Islet precursor cell (in vitro differentiated cells): ENCODE measurements around the gene SELPLG.

Source experiments
- DNase-seq: peaks from one replicate; pipeline ENCODE4 v3.0.0-alpha.2; 2018

Gene SELPLG

DNA sequence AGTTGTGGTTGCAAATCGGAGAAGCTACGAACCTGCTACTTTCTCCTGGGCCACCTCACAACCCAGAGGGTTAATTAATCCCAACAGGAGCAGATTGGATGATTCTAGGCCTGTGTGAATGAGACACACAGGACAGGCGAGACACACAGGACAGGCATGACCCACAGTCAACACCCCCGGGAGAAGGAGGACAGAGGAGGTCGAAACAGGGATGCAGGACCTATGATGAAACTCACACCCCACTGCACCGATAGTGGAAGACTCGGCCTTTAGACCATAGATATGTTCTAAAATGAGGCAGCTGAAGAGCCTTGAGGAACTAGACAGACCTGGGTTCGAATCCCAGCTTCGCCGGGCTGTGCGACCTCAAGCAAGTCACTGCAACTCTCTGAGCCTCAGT lies 47.4 kb downstream of the SELPLG start:
- DNase-seq, result no peak

DNA sequence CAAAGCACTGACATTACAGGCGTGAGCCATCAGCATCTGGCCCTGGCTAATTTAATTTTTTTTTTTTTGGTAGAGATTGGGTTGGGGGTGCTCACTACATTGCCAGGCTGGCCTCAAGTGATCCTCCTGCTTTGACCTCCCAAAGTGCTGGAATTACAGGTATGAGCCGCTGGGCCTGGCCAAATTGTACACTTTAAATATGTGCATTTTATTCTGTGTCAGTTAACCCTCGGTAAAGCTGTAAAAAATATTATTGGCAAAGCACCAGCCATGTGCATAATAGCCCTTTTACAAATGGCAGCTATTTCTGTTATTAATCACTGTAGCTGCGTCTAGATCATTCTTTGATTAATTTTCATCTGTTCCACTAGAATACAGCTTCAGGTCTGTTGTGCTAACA lies 47.8 kb downstream of the SELPLG start:
- no peak for DNase-seq

DNA sequence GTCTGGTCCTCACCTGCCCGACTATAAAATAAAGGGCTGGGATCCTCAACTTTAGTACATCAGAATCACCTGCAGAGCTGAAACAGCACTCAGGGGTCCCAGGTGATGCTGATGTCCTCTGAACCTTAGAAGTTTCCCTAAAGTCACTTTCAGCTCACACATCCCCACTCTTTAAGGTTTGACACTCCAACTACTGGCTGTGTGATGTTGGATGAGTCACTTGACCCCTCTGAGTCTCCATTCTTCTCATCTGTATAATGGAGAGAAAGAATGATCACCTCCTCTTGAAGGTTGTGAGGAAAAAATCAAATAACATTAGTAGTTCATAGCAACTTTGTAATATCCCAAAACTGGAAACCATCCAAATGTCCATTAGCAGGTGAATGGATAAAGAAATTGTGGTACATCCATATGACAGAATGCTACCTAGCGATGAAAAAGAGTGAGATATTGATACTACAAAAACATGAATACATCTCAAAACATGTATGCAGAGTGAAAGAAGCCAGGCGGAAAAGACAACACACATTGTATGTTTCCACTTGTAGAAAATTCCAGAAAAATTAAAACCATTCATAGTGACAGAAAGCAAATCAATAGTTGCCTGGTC lies 49.1 kb downstream of the SELPLG start:
- DNase-seq, result no peak

DNA sequence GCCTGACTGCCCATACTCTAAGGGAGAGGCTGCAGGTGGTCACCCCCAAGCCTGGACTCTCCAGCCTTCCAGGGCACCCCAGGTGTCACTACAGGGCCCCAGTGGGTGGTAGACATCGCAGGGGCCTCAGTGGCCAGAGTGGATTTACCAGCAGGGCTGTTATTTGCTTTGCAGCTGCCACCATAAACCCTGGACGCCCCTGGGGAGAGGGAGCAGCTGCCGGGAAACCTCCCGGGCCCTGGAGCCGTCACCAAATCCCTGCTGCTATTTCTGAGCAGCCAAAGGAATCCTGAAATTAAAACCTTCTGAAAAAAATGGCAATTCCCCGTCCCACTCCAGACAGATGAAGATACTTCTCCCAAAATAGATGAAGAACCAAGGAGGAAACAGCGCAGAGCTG lies 49.7 kb downstream of the SELPLG start:
- DNase-seq, result no peak

DNA sequence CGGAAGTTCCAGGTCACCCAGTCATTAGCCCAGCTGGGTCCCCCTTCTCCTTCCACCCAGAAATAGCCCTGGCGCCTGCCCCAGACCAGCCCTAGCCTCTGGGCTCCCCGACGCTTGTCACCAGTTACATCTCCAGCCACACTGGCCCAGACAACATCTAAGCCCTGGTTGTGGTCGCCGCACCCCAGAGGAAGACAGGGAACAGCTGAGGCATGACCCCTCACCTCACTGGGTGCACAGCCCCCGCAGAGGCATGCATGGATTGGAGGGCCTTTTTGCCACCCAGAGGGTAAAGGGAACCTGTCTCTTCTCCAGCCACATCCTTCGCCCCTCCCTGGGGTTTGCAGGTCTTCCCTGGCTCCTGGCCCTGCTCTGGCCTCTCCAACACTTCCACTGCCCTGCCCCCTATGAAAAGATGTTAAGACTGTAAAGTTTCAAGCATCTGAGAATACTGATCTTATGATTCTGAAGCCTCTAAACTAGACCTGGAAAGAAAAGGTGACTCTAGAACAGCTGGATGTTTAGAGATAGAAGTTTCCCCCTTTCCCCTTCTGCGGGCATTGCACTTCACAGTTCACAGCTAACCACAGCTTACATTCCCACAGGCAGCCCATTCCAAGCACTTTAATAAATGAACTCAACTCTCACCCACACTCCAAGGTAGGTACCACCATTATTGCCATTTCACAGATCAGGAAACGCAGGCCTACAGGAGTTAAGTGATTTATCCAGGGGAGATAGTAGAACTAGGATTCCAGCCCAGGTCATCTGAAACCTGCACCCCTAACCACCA lies 50.5 kb downstream of the SELPLG start:
- no peak for DNase-seq

DNA sequence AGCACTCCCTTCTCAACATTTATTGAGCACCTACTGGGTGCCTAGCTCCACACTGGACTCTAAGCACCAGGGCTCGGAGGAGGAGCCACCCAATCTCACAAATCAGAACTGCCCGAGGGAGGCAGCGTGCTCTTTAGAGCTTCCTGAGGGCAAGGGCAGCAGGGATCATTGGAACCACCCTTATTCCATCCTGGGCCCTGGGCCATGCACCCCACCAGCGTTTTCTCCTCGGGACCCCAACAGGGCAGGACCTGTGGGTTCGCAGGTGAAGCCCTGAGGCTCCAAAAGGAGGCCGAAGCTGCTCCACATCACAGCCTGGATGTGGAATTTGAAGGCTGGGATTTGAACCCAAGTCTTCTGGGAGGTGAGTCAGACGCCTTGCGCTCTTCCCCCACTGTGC lies 51.2 kb downstream of the SELPLG start:
- no peak for DNase-seq

DNA sequence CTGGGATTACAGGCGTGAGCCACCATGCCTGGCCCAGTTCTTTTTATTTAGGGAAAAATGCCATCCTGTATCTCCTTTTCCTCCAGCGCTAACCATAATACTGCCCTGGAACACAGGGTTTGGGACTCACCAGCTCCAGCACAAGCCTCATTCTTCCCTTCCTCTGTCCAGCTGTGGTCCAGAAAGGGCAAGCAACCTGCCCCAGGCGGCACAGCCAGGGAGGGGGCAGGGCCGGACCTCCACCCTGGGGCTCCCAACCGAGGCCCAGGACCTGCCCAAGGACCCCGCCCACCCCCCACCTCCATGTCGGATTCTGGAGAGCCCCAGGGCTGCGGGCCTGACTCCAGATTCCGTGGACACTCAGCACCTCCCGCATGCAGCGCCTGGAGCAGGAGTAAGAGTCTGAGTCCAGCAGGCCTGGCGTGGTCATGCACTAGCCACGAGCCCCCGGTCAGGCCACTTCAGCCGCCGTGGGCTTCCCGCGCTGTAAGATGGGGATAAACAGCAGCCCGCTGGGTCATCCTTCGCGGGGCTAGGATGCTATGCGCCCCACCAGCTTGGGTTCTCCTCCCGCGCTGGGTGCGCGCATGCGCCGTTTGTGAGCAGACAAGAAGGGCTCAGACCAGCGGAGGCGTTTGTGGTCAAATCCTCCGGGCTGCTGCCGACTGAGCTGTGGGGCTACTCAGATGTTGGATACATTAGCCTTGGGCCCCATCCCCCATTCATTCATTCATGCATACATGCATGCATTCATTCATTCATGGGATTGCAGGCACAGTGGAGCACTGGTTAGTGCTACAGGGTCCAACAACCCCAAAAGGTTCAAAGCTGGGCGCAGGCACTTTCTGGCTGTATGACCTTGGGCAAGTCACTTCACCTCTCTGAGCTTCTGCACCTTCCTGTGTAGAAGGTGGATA lies 52.1 kb downstream of the SELPLG start:
- DNase-seq, result no peak

DNA sequence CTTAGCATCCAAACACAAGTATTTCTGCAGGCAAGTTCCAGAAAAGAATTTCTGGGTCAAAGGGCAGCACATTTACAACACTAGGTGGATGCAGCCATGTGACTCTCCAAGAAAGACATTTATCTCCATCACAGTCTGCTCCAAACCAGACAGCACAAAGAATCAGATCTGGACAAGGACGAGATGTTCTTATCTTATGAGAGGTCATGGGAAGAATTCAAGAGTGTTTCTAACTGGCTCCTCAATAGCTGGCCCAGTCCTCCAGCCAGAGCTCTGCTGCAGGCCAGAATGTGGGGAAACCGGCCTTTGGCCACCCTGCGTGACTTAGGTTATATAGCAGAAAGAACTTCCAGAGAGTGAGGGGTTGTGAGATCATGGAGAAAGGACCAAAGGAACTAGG lies 53.2 kb downstream of the SELPLG start:
- DNase-seq, result peak; percentile 84

DNA sequence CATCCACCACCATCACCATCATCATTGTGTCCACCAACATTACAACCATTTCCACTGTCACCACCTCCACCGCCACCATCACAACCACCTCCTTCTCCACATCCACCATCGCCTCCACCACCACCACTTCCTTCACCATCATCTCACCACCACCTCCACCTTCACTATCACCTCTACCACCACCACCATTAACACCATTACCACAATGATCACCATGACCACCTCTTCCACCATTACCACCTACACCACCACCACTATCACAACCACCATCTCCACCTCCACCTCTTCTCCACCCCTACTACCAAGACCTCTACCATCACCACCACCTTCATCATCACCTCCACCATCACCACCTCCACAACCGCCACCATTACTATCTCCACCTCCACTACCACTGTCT lies 54.9 kb downstream of the SELPLG start:
- no peak for DNase-seq

DNA sequence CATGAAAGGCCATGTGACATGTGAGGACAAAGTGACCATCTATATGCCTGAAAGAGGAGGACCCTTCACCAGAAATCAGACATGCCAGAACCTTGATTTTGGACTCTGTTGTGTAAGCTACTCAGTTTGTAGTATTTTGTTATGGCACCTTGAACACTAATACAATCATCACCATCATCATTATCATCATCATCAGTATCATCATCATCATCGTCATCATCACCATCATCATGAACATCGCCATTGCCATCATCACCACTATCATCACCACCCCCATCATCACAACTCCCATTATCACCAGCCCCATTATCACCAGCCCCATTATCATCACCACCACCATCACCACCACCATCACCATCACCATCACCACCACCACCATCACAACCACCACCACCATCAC lies 55.4 kb downstream of the SELPLG start:
- no peak for DNase-seq

DNA sequence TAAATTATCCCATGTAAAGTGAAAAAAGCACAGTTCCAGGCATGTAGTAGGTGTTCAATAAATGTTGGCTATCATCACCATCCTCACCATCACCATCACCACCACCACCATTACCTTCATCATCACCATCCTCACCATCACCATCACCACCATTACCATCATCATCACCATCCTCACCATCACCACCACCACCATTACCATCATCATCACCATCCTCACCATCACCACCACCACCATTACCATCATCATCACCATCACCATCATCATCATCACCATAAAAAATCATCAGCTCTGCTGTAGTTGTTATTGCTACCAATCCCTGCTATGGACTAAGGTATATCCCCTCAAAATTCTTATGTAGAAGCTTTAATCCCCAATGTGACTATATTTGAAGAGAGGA lies 56.2 kb downstream of the SELPLG start:
- no peak for DNase-seq

DNA sequence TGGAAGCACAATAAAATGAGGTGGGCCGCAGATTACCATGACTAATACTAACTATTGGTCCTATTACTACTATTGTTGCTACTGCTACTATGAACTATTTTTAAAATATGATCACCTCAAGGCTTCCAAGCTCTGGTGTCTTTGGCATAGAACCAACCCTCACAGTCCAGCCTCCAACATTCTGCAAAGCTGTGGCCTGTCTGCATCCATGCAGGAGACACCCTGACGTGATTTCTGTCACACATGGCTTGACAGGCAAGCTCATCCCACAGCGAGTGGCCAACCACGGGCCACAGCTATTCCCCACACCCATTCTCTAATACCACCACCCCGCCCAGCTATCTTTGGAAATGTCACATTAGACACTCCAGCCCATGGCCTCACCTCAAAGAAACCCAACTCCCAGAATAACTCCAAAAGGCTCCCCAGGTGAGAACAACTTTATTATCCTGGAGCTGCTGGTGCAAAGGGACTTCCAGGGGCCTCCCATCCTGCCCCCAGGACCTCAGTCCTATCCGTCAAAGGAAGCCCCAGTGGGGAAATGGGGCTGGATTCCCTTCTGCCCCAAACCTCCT lies 56.9 kb downstream of the SELPLG start:
- peak; percentile 38 for DNase-seq

DNA sequence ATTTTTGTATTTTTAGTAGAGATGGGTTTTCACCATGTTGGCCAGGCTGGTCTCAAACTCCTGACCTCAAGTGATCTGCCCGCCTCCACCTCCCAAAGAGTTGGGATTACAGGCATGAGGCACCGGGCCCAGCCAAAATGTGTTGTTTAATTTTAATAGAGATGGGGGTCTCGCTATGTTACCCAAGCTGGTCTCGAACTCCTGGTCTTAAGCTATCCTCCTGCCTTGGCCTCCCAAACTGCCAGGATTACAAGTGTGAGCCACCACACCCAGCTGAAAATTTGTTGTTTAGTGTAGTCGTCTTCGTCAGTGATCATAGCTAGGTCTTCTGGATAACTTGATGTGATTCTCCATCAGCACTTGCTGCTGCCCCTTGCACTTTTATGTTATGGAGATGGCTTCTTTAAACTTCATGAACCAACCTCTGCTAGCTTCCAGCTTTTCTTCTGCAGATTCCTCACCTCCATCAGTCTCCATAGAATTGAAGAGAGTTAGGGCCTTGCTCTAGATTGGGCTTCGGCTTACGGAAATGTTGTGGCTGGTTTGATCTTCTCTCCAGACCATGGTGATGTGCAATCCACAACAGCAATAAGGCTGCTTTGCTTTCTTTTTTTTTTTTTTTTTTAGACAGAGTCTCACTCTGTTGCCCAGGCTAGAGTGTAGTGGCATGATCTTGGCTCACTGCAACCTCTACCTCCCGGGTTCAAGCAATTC lies 58.3 kb downstream of the SELPLG start:
- DNase-seq, result peak; percentile 34

DNA sequence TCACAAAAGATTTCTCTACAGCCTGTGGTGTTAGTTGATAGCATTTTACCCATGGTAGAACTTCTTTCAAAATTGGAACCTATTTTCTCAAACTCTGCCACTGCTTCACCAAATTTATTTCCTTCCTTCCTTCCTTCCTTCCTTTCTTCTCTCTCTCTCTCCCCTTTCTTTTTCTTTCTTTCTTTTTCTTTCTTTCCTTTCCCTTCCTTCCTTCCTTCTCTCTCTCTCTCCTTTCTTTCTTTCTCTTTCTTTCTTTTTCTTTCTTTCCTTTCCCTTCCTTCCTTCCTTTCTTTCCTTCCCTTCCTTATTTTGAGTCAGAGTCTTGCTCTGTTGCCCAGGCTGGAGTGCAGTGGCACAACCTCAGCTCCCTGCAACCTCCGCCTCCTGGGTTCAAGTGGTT lies 59.4 kb downstream of the SELPLG start:
- DNase-seq, result peak; percentile 1

DNA sequence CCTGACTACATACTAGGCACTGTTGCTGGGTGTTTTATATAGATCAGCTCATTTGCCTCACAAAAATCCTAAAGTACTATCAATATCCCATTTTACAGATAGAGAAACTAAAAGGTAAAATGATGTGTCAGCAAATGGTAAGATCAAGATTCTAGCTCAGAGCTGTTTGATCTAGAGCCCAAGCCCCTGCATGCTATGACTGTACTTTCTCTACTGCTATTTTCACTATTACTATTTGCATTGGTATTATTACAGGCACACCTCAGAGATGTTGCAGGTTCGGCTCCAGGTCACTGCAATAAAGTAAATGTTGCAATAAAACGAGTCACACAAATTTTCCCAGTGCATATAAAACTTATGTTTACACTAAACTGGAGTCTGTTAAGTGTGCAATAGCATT lies 60.4 kb downstream of the SELPLG start:
- peak; percentile 10 for DNase-seq

DNA sequence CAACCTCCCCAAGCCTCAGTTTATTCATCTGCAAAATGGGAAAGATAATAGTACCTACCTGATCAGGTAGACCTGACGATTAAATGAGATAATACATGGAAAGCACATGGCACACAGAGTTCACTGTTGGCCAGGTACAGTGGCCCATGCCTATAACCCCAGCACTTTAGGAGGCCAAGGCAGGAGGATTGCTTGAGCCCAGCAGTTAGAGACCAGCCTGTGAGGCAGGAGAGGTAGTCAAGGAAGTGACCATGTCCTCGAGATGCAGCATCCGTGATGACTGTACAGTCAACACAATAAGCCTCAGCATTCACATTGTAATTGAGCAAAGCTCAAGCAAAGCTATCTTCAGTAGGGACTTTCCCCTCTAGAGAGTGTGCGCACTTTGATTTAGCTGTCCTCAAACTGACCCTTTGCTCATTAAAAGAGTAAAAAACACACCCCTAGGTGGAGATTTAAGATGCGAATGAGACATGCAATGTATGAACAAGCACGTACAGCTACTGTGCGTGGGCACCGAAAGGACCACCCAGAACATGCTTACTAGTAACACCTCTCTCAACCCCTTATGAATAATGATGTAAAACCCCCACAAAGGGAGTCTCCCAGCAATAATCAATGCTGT lies 61.4 kb downstream of the SELPLG start:
- DNase-seq, result peak; percentile 45
